H1 (cell line): Measurements from ENCODE around the gene TBX15. TPM values are rescaled to one million over a fixed set of nuclear protein-coding genes. Genes with fewer than 3 reads are reported as not detected.

Experiments
- BACH1 ChIP-seq: IDR thresholded peaks from 2 replicates; pipeline ENCODE4 v1.6.1; 2012; ENCODE audit warnings: low read length, improper control_type of control experiment
- BRCA1 ChIP-seq: IDR thresholded peaks from 2 replicates; pipeline ENCODE4 v1.6.1; 2012; ENCODE audit warnings: low read depth, low read length, improper control_type of control experiment
- CBX5 ChIP-seq: fragments of 300-800, 300-1000 bp; sonication (generic); IDR thresholded peaks from 2 replicates; pipeline ENCODE4 v1.7.1; 2016; ENCODE audit warnings: antibody characterized with exemption, low read length, low read depth
- CEBPB ChIP-seq: IDR thresholded peaks from 2 replicates; pipeline ENCODE4 v1.6.1; 2012; ENCODE audit warnings: low read depth, low read length
- CHD2 ChIP-seq: IDR thresholded peaks from 2 replicates; pipeline ENCODE4 v1.6.1; 2012; ENCODE audit warnings: low read length, improper control_type of control experiment
- HDAC2 ChIP-seq, 2 experiments: fragments of 300-600 bp in 1 of 2; sonication (generic) in 1 of 2; IDR thresholded peaks; 2 replicates each; pipeline ENCODE4 v1.6.1; 2011 to 2012; ENCODE audit warnings: low read depth in 2 of 2, low read length in 2 of 2, mild to moderate bottlenecking in 2 of 2, moderate library complexity in 2 of 2, borderline replicate concordance in 1 of 2, inconsistent platforms in 1 of 2
- HDAC6 ChIP-seq: IDR thresholded peaks from one replicate; pipeline ENCODE4 v1.7.1; 2012; ENCODE audit warnings: low read depth, mild to moderate bottlenecking, inconsistent platforms, low read length, moderate library complexity
- KDM4A ChIP-seq: IDR thresholded peaks from one replicate; pipeline ENCODE4 v1.7.1; 2012; ENCODE audit warnings: low read depth, mild to moderate bottlenecking, moderate library complexity, low read length, inconsistent platforms; ENCODE audit not compliant: severe bottlenecking
- NANOG ChIP-seq: IDR thresholded peaks from 2 replicates; pipeline ENCODE4 v1.6.1; 2011; ENCODE audit warnings: low read length, low read depth, mild to moderate bottlenecking, inconsistent platforms; ENCODE audit not compliant: insufficient read depth, poor library complexity, severe bottlenecking
- PHF8 ChIP-seq: fragments of 200-600 bp; sonication (generic); conservative IDR thresholded peaks from 2 replicates; pipeline ENCODE4 v1.7.1; 2012; ENCODE audit warnings: low read depth, mild to moderate bottlenecking, inconsistent platforms, low read length, moderate library complexity
- POU5F1 ChIP-seq: IDR thresholded peaks from 2 replicates; pipeline ENCODE4 v1.6.1; 2011; ENCODE audit warnings: low read depth, mild to moderate bottlenecking, low read length, moderate library complexity
- RAD21 ChIP-seq, 2 experiments: IDR thresholded peaks in 1 of 2; conservative IDR thresholded peaks in 1 of 2; 2 replicates each; pipeline ENCODE4 v1.6.1; 2011; ENCODE audit warnings: low read depth in 2 of 2, low read length in 2 of 2, improper control_type of control experiment in 1 of 2, inconsistent platforms in 1 of 2, mild to moderate bottlenecking in 1 of 2, moderate library complexity in 1 of 2
- RBBP5 ChIP-seq: IDR thresholded peaks from 2 replicates; pipeline ENCODE4 v1.7.1; 2012; ENCODE audit warnings: low read depth, mild to moderate bottlenecking, inconsistent platforms, low read length, moderate library complexity, borderline replicate concordance
- RNF2 ChIP-seq: fragments of 200-900, 300-1000 bp; sonication (generic); IDR thresholded peaks from 2 replicates; pipeline ENCODE4 v1.7.1; 2016; ENCODE audit warnings: borderline replicate concordance, low read depth, mild to moderate bottlenecking, antibody characterized with exemption, low read length; ENCODE audit not compliant: poor library complexity, severe bottlenecking; ENCODE audit errors: missing control alignments
- SAP30 ChIP-seq: fragments of 300-600 bp; sonication (generic); IDR thresholded peaks from 2 replicates; pipeline ENCODE4 v1.7.1; 2012; ENCODE audit warnings: low read length, moderate library complexity, mild to moderate bottlenecking, inconsistent platforms; ENCODE audit not compliant: insufficient read depth, insufficient replicate concordance
- SIN3A ChIP-seq, 2 experiments: IDR thresholded peaks in 1 of 2; conservative IDR thresholded peaks in 1 of 2; 2 replicates each; pipeline ENCODE4 v1.6.1; 2011 to 2012; ENCODE audit warnings: low read length in 2 of 2, improper control_type of control experiment in 1 of 2, low read depth in 1 of 2, mild to moderate bottlenecking in 1 of 2
- TAF1 ChIP-seq: IDR thresholded peaks from 2 replicates; pipeline ENCODE4 v1.6.1; 2011; ENCODE audit warnings: mild to moderate bottlenecking, low read depth, low read length
- TAF7 ChIP-seq: optimal IDR thresholded peaks from 2 replicates; pipeline ENCODE3; 2011; ENCODE audit warnings: low read depth, mild to moderate bottlenecking, inconsistent platforms, low read length, moderate library complexity, borderline replicate concordance
- TEAD4 ChIP-seq: IDR thresholded peaks from 2 replicates; pipeline ENCODE4 v1.6.1; 2012; ENCODE audit warnings: low read depth, low read length, inconsistent platforms, mixed read lengths
- ZNF274 ChIP-seq: IDR thresholded peaks from 2 replicates; pipeline ENCODE4 v1.7.0; 2012; ENCODE audit warnings: low read length, borderline replicate concordance; ENCODE audit errors: extremely low read depth
- polyA plus RNA-seq, 7 experiments: library from polyadenylated mRNA; depleted of rRNA in 3 of 7; stranded (reverse) in 5 of 7; unstranded in 2 of 7; fragments of >200 nt in 5 of 7; fragments of 200-250 nt in 2 of 7; gene quantifications; 1 replicate in 5 of 7; 2 replicates in 1 of 7; 4 replicates in 1 of 7; pipeline versions ENCODE4 v1.2.1 to v1.2.3, GENCODE V29; 2011 to 2013; ENCODE audit warnings: missing spikeins in 2 of 7, mixed read lengths in 2 of 7
- total RNA-seq: library from RNA; stranded (reverse); fragmentation: NEBNext Ultra II Directional; extraction: Animal tissue kit (Norgen Biotek cat#: 25700); gene quantifications from 2 replicates; pipeline ENCODE4 v1.2.1, GENCODE V29; 2021
- TF ChIP-seq, protein P1 (sequence below): IDR thresholded peaks from 2 replicates; pipeline ENCODE4 v1.6.1; 2012; ENCODE audit warnings: inconsistent platforms

TBX15 gene
- total and polyA plus RNA-seq, 2 of the 8 experiments (the other 6 are each of a cell fraction or from before 2014, with no cell fraction given), result 0.14 to 0.24 TPM

GRCh38 chr1:119007670-119008482, 19.7 kb upstream of the TBX15 start (continued):
- no peak for TF ChIP-seq PHF8
- peak; percentile 77 for TF ChIP-seq KDM4A
- TF ChIP-seq NANOG, result no peak
- TF ChIP-seq SIN3A (conservative IDR thresholded peaks at IDR 0.05 in 1 of 2, IDR thresholded peaks at IDR 0.05 in 1 of 2; ENCODE audit: low read depth in 1 of 2, low read length in 2 of 2), result no peak
- no peak for TF ChIP-seq BACH1
- no peak for TF ChIP-seq POU5F1
- TF ChIP-seq CHD2, result no peak
- no peak for TF ChIP-seq HDAC2 (IDR thresholded peaks at IDR 0.05; ENCODE audit: borderline replicate concordance in 1 of 2, low read depth in 2 of 2, low read length in 2 of 2)
- TF ChIP-seq RBBP5, result no peak
- peak; percentile 84 for TF ChIP-seq RNF2
- TF ChIP-seq TAF1, result no peak
- no peak for TF ChIP-seq RAD21 (IDR thresholded peaks at IDR 0.05 in 1 of 2, conservative IDR thresholded peaks at IDR 0.05 in 1 of 2; ENCODE audit: low read depth in 2 of 2, low read length in 2 of 2)
- no peak for TF ChIP-seq ZNF274
- no peak for TF ChIP-seq HDAC6
- TF ChIP-seq CEBPB, result no peak
- no peak for TF ChIP-seq SAP30
- TF ChIP-seq CBX5, result no peak
- no peak for TF ChIP-seq TAF7
- no peak for TF ChIP-seq TEAD4
- no peak for TF ChIP-seq BRCA1
- TF ChIP-seq, protein P1, sequence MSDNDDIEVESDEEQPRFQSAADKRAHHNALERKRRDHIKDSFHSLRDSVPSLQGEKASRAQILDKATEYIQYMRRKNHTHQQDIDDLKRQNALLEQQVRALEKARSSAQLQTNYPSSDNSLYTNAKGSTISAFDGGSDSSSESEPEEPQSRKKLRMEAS, result peak; percentile 71
